ENCODE data around the gene SGTA. TPM values are rescaled to one million over a fixed set of nuclear protein-coding genes. Genes with fewer than 3 reads are reported as not detected.
A peak's percentile ranks its signal among the peaks of the same experiment; 100 is the strongest.

SGTA gene
- total and polyA plus RNA-seq, 2 of the 4 experiments (the other 2 are of a cell fraction): 17.4 to 72.9 TPM

GRCh38 chr19:2723345-2723715 is 59.7 kb downstream of the SGTA start:
- Histone ChIP-seq H4K5ac (ENCODE audit: low read depth, low read length) (no peak overlapping the region), H4K20me1 (ENCODE audit: insufficient read depth, low read length) (no peaks in the 10 kb centered on the region; the same call in 1 of the 2 replicates), H3K4me2 (ENCODE audit: low read depth, low read length) (no peak overlapping the region), H4K91ac (ENCODE audit: insufficient read depth, low read depth, low read length) (peak overlapping the region; percentile 81), H2BK20ac (ENCODE audit: low read depth, low read length) (peak overlapping the region; percentile 79; the same call in 1 of the 2 replicates), H3K9ac (ENCODE audit: low read depth, low read length) (no peak overlapping the region), H3K14ac (replicated peaks; ENCODE audit: low read depth, low read length) (no peak overlapping the region), H2BK5ac (ENCODE audit: low read depth, low read length, poor library complexity, severe bottlenecking) (peak overlapping the region; percentile 61), H3K23ac (ENCODE audit: low read depth, low read length) (no peak overlapping the region), H3K4me1 (ENCODE audit: control insufficient read depth, insufficient read depth, low read length) (peaks cover 17% of the 10 kb centered on the region), H3K4ac (ENCODE audit: low read depth, low read length) (peak overlapping the region; percentile 90), H3K9me3 (ENCODE audit: control insufficient read depth, insufficient read depth, low read length) (no peaks in the 10 kb centered on the region), H2BK120ac (ENCODE audit: low read depth, low read length) (peak overlapping the region; percentile 80), H3K27me3 (ENCODE audit: control insufficient read depth, insufficient read depth, low read length) (peaks cover 14% of the 10 kb centered on the region), H3K18ac (ENCODE audit: low read depth, low read length) (no peak overlapping the region), H4K8ac (ENCODE audit: low read depth in 2 of 2, low read length in 2 of 2) (peak overlapping the region; percentile 14 to 81; a peak in 1 of 4 replicates), H3K9me1 (ENCODE audit: insufficient read depth, low read length) (peaks cover 7% of the 10 kb centered on the region; the same call in 1 of the 2 replicates), H3K56ac (ENCODE audit: extremely low read depth, insufficient read depth, low read length) (no peak overlapping the region), H2AK9ac (replicated peaks; ENCODE audit: low read depth, low read length, poor library complexity) (peak overlapping the region; percentile 96), H3K27ac (ENCODE audit: insufficient read depth, low read length) (peak overlapping the region; percentile 4; the same call in 1 of the 2 replicates), H3K79me1 (ENCODE audit: low read depth in 1 of 2, low read length in 2 of 2) (peaks cover 0 to 10% of the 10 kb centered on the region in 2 experiments; a peak in 1 of 4 replicates), H3K4me3 (ENCODE audit: insufficient read depth, low read depth, low read length) (no peak overlapping the region), H3K36me3 (ENCODE audit: control insufficient read depth, insufficient read depth, low read length) (no peaks in the 10 kb centered on the region), H2AK5ac (ENCODE audit: low read depth, low read length) (peak overlapping the region; percentile 73), H2BK15ac (ENCODE audit: low read depth, low read length) (no peak overlapping the region), H2AFZ (replicated peaks; ENCODE audit: low read length, poor library complexity) (peak overlapping the region; percentile 92)
- no peak for ATAC-seq (ENCODE audit: low read depth)
- 65% methylated on average over 3 of the region's 13 CpGs; no CpG with 5 or more reads in 1 of the 2 experiments for WGBS, 2 experiments (ENCODE audit: extremely low coverage in 2 of 2, insufficient read length in 1 of 2)
- dilution Hi-C loops (cut with HindIII; ENCODE audit: low sequenced_read_pairs, unreplicated experiment) (no loop called here), intact Hi-C loops (cut with micrococcal nuclease) (no loop called here), in situ Hi-C loops (cut with MboI; ENCODE audit: low sequenced_read_pairs) (no loop called here)
- no peak for DNase-seq
- ChIA-PET POLR2A (ENCODE audit: unreplicated experiment) (no interaction called here), CTCF (interaction anchor here (0.8 to 1.4 kb wide), 3 partner anchors 61 to 406 kb away, joined by 3 read pairs; no protein-coding TSS in a partner anchor)
- no peak for TF ChIP-seq CTCF (conservative IDR thresholded peaks at IDR 0.05; ENCODE audit: low read depth, low read length)
- no peak for TF ChIP-seq CHD1 (IDR thresholded peaks at IDR 0.05; ENCODE audit: low read depth, low read length)
- no peak for TF ChIP-seq MAZ (IDR thresholded peaks at IDR 0.05; ENCODE audit: borderline replicate concordance, low read depth, low read length)
- no peak for TF ChIP-seq SMC3 (IDR thresholded peaks at IDR 0.05; ENCODE audit: low read depth, low read length)
- no peak for TF ChIP-seq RAD21 (IDR thresholded peaks at IDR 0.05; ENCODE audit: low read length)
- TF ChIP-seq, protein P1, sequence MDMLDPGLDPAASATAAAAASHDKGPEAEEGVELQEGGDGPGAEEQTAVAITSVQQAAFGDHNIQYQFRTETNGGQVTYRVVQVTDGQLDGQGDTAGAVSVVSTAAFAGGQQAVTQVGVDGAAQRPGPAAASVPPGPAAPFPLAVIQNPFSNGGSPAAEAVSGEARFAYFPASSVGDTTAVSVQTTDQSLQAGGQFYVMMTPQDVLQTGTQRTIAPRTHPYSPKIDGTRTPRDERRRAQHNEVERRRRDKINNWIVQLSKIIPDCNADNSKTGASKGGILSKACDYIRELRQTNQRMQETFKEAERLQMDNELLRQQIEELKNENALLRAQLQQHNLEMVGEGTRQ (IDR thresholded peaks at IDR 0.05; ENCODE audit: low read depth, low read length): no peak
- TF ChIP-seq BHLHE40 (IDR thresholded peaks at IDR 0.05; ENCODE audit: low read depth, low read length): no peak
- no peak; the same call in 1 of the 2 replicates for TF ChIP-seq POLR2A (IDR thresholded peaks at IDR 0.05; ENCODE audit: low read depth, low read length)
- TF ChIP-seq CEBPB (IDR thresholded peaks at IDR 0.05; ENCODE audit: low read depth, low read length): no peak
- no peak for TF ChIP-seq FOS (IDR thresholded peaks at IDR 0.05; ENCODE audit: low read depth, low read length)
- TF ChIP-seq MAFK (IDR thresholded peaks at IDR 0.05; ENCODE audit: low read depth, low read length): no peak
- TF ChIP-seq RFX5 (IDR thresholded peaks at IDR 0.05; ENCODE audit: low read depth, low read length): no peak
- TF ChIP-seq MXI1 (IDR thresholded peaks at IDR 0.05; ENCODE audit: borderline replicate concordance, low read depth, low read length): no peak
- TF ChIP-seq RCOR1 (IDR thresholded peaks at IDR 0.05; ENCODE audit: insufficient replicate concordance, low read length): no peak
- TF ChIP-seq, protein P2, sequence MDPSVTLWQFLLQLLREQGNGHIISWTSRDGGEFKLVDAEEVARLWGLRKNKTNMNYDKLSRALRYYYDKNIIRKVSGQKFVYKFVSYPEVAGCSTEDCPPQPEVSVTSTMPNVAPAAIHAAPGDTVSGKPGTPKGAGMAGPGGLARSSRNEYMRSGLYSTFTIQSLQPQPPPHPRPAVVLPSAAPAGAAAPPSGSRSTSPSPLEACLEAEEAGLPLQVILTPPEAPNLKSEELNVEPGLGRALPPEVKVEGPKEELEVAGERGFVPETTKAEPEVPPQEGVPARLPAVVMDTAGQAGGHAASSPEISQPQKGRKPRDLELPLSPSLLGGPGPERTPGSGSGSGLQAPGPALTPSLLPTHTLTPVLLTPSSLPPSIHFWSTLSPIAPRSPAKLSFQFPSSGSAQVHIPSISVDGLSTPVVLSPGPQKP (IDR thresholded peaks at IDR 0.05; ENCODE audit: borderline replicate concordance, low read depth, low read length): no peak
- TF ChIP-seq NFE2L2 (IDR thresholded peaks at IDR 0.05; ENCODE audit: low read depth, low read length): no peak
- no TSS peak for BruUV-seq (replicated peaks)

Measured in IMR-90 (cell line).